K562 (cell line): ENCODE measurements around the gene TARS3.

Experiments
- BRCA1 ChIP-seq, 2 experiments: fragments of 450-650 bp in 1 of 2; sonication (generic) in 1 of 2; formaldehyde crosslinking in 1 of 2; IDR thresholded peaks; 2 replicates each; pipeline versions ENCODE4 v1.5.0 to v1.6.1; 2017 to 2020; ENCODE audit warnings: mild to moderate bottlenecking in 1 of 2, missing genetic modification reagents in 1 of 2
- BRF1 ChIP-seq: IDR thresholded peaks from 3 replicates; pipeline ENCODE4 v1.6.1; 2011; ENCODE audit warnings: borderline replicate concordance, mild to moderate bottlenecking; ENCODE audit not compliant: insufficient read length; ENCODE audit errors: extremely low read depth
- CTCF ChIP-seq, 3 experiments: IDR thresholded peaks in 2 of 3; conservative IDR thresholded peaks in 1 of 3; 2 replicates each; pipeline ENCODE4 v1.5.1; 2011 to 2012; ENCODE audit warnings: low read length in 3 of 3, mild to moderate bottlenecking in 3 of 3, control low read depth in 2 of 3, improper control_type of control experiment in 1 of 3, inconsistent platforms in 1 of 3, low read depth in 1 of 3, mixed read lengths in 1 of 3, moderate library complexity in 1 of 3; ENCODE audit not compliant: insufficient read depth in 2 of 3
- EHMT2 ChIP-seq: fragments of 450-650 bp; IDR thresholded peaks from 2 replicates; pipeline ENCODE4 v1.6.1; 2018; ENCODE audit warnings: antibody characterized with exemption
- GATAD2A ChIP-seq: fragments of 450-650 bp; IDR thresholded peaks from 2 replicates; pipeline ENCODE4 v1.6.1; 2017
- HMGXB4 ChIP-seq: sonication (generic); formaldehyde crosslinking; IDR thresholded peaks from 2 replicates; pipeline ENCODE4 v1.8.1; 2023; ENCODE audit warnings: mild to moderate bottlenecking, missing genetic modification reagents
- MEF2A ChIP-seq: IDR thresholded peaks from 2 replicates; pipeline ENCODE4 v1.6.1; 2011; ENCODE audit warnings: low read depth, mild to moderate bottlenecking, low read length, moderate library complexity; ENCODE audit not compliant: control insufficient read depth
- POLR2AphosphoS5 ChIP-seq: IDR thresholded peaks from 2 replicates; pipeline ENCODE4 v1.6.1; 2011; ENCODE audit warnings: mild to moderate bottlenecking, low read depth, low read length, moderate library complexity; ENCODE audit not compliant: control insufficient read depth, insufficient read depth
- TCF3 ChIP-seq: sonication (generic); formaldehyde crosslinking; IDR thresholded peaks from 2 replicates; pipeline ENCODE4 v1.4.0; 2020; ENCODE audit warnings: mild to moderate bottlenecking, missing genetic modification reagents
- ZNF124 ChIP-seq: sonication (generic); formaldehyde crosslinking; IDR thresholded peaks from 2 replicates; pipeline ENCODE4 v1.8.1; 2022; ENCODE audit warnings: missing genetic modification reagents
- ZZZ3 ChIP-seq: fragments of 450-650 bp; IDR thresholded peaks from 2 replicates; pipeline ENCODE4 v1.6.1; 2016; ENCODE audit warnings: antibody characterized with exemption, mild to moderate bottlenecking, moderate library complexity

- TF ChIP-seq BRF1 (no peak), ZNF124 (CRISPR knock-in tag) (no peak), CTCF (IDR thresholded peaks at IDR 0.05 in 2 of 3, conservative IDR thresholded peaks at IDR 0.05 in 1 of 3; ENCODE audit: insufficient read depth in 2 of 3, low read depth in 1 of 3, low read length in 3 of 3) (no peak), GATAD2A (no peak), EHMT2 (no peak), POLR2AphosphoS5 (no peak), HMGXB4 (CRISPR knock-in tag) (no peak), MEF2A (no peak), TCF3 (CRISPR knock-in tag) (no peak), ZZZ3 (no peak), BRCA1 (IDR thresholded peaks at IDR 0.05) (no peak), BRCA1 (CRISPR knock-in tag; IDR thresholded peaks at IDR 0.05) (no peak)
Observed at GRCh38 chr15:101613130-101614000, 110.9 kb downstream of the TARS3 start.
